Activated CD8-positive, alpha-beta memory T cell treated with anti-CD3 and anti-CD28 coated beads for 1 hour (primary cell): ENCODE measurements around the gene IRF3.
"Not testable (repeated sequence)": the region's sequence is repeated elsewhere in the genome, so short reads cannot be mapped to it uniquely, and the experiment has no call there.

Experiments used
- DNase-seq, 2 donors: peaks; one replicate each; pipeline ENCODE4 v3.0.0-alpha.2; 2020; ENCODE audit warnings: low read depth in 1 of 2; ENCODE audit errors: extremely low read depth in 1 of 2

Gene IRF3

DNA sequence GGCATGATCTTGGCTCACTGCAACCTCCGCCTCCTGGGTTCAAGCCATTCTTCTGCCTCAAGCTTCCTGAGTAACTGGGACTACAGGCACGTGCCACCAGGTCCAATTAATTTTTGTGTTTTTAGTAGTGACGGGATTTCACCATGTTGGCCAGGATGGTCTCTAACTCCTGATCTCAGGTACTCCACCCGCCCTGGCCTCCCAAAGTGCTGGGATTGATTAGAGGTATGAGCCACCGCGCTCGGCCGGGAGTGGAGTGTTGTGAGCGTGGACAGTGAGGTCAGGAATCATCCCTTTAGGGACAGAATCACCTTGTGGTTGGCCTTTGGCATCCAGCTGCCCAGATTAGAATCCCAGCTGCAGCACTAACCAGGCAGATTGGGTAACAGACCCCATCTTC is 36.0 kb downstream of the IRF3 start:
- no peak for DNase-seq

- no peak for DNase-seq
Observed at GRCh38 chr19:49626226-49626625, 39.4 kb downstream of the IRF3 start.

GRCh38 chr19:49624967-49625910 is 40.4 kb downstream of the IRF3 start:
- no peak for DNase-seq

DNA sequence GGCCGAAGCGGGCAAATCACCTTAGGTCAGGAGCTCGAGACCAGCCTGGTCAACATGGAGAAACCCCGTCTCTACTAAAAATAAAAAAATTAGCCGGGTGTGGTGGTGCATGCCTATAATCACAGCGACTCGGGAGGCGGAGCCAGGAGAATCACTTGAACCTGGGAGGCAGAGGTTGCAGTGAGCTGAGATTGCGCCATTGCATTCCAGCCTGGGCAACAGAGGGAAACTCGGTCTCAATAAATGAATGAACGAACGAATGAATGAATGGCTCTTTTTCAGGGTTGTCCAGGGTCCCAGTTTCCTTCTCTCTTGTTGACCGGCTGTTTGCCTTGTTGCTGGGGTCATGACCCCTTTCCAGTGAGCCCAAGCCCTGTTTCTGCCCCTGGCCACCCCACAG is 47.8 kb downstream of the IRF3 start:
- DNase-seq = not testable (repeated sequence)

DNA sequence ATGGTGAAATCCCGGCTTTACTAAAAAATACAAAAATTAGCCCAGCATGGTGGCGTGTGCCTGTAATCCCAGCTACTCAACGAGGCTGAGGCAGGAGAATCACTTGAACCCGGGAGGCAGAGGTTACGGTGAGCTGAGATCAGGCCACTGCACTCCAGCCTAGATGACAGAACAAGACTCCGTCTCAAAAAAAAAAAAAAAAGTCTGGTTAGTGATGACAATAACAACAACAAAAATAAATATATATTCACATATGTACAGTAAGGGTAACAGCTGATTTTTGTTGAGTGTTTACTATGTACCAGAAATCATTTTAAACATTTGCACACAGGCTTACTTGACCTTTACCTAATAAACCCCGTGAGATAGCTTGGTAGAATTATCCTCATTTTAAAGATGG is 48.7 kb downstream of the IRF3 start:
- DNase-seq = no peak

GRCh38 chr19:49616532-49616931 is 49.1 kb downstream of the IRF3 start:
- no peak for DNase-seq

DNA sequence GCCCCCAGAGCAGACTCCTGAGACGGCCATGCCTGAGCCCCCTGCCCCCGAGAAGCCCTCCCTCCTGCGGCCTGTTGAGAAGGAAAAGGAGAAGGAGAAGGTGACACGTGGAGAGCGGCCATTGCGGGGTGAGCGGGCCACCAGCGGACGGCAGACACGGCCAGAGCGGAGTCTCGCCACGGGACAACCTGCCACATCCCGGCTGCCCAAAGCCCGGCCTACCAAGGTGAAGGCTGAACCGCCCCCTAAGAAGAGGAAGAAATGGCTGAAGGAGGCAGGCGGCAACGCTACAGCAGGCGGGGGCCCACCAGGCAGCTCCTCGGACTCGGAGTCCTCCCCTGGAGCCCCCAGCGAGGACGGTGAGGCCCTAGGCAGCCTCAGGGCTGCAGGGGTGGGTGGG is 49.8 kb downstream of the IRF3 start:
- no peak for DNase-seq

- no peak for DNase-seq
Observed at GRCh38 chr19:49614096-49614833, 51.4 kb downstream of the IRF3 start.

DNA sequence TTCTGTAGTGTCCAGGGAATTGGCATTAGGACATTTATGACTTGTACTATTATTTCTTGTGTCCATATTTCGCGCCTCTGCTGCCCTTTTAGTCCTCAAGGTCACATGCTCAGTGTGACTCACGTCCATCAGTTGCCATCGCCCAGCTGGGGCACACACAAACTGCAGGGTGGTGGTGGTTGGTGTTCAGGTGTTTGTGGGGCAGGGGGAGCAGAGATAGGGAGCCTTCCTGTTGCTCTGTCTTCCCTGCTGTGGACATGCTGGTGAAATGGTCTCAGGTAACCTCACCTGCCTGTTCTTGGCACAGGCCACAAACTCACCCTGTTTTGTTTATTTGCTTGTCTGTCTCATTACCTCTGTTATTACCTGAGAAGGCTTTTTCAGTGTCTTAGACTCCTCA is 52.3 kb downstream of the IRF3 start:
- no peak for DNase-seq
